Fibroblast of mammary gland (primary cell): ENCODE measurements around the gene DOLPP1.

ENCODE experiments used
- DNase-seq: peaks from one replicate; pipeline ENCODE4 v3.0.0-alpha.2; 2010; ENCODE audit warnings: low read depth
- H3K4me3 ChIP-seq: 2 replicates; pipeline ENCODE4 v1.5.1; 2011; ENCODE audit warnings: low read depth, mild to moderate bottlenecking, low read length, moderate library complexity; ENCODE audit not compliant: control insufficient read depth
- CTCF ChIP-seq: conservative IDR thresholded peaks from 2 replicates; pipeline ENCODE4 v1.5.1; 2011; ENCODE audit warnings: low read depth, low read length, inconsistent platforms; ENCODE audit not compliant: control insufficient read depth, insufficient read depth

The DOLPP1 gene

GRCh38 chr9:129072171-129072570 is 8.7 kb upstream of the DOLPP1 start:
- TF ChIP-seq CTCF: no peak
- no peak overlapping the region for H3K4me3 ChIP-seq

GRCh38 chr9:129073404-129073803 is 7.5 kb upstream of the DOLPP1 start:
- no peak overlapping the region for H3K4me3 ChIP-seq
- no peak for TF ChIP-seq CTCF
- no peak for DNase-seq

More at GRCh38 chr9:129072171-129072570, 8.7 kb upstream of the DOLPP1 start:
- DNase-seq: no peak

- DNase-seq: no peak
- TF ChIP-seq CTCF: no peak
- no peak overlapping the region for H3K4me3 ChIP-seq
Observed at GRCh38 chr9:129074106-129074505, 6.8 kb upstream of the DOLPP1 start.

- no peak for TF ChIP-seq CTCF
- DNase-seq: no peak
- H3K4me3 ChIP-seq: no peak overlapping the region
Observed at GRCh38 chr9:129075996-129076639, 4.8 kb upstream of the DOLPP1 start.

GRCh38 chr9:129076640-129077037 is 4.3 kb upstream of the DOLPP1 start:
- no peak for DNase-seq
- H3K4me3 ChIP-seq: no peak overlapping the region
- no peak for TF ChIP-seq CTCF

- no peak overlapping the region for H3K4me3 ChIP-seq
- no peak for DNase-seq
- no peak for TF ChIP-seq CTCF
Observed at GRCh38 chr9:129077236-129077635, 3.7 kb upstream of the DOLPP1 start.

- DNase-seq: no peak
- TF ChIP-seq CTCF: no peak
- no peak overlapping the region for H3K4me3 ChIP-seq
Observed at GRCh38 chr9:129078691-129079503, 2.0 kb upstream of the DOLPP1 start.
